ENCODE data around the gene HMCN2.
"Not testable (repeated sequence)": the region's sequence is repeated elsewhere in the genome, so short reads cannot be mapped to it uniquely, and the experiment has no call there.

Gene HMCN2

DNA sequence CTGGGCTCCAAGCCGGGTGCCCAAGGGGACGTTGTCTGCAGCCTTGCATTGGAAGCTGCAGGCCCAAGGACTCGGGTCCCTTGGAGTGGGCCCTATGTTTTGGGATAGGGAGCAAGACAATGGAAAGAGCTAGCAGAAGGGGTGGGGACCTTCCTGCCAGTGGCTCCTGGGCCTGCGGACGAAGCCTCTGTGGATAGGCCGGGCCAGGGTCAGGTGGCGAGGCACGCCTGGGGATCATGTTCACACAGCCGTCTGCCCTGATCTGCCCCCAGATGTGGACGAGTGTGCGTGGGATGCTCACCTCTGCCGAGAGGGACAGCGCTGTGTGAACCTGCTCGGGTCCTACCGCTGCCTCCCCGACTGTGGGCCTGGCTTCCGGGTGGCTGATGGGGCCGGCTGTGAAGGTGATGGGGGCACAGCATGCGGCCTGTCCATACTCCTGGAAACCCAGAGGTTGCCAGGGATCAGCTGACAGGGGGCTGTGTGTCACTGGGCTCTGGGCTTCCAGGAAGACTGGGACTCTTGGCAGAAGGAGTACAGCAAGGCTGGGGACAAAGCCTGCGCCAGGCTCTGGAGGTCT lies 162.6 kb downstream of the HMCN2 start:
- no peak for DNase-seq (ENCODE audit: low read depth in 2 of 2, low spot score in 1 of 2)

GRCh38 chr9:130429381-130429780 lies 163.8 kb downstream of the HMCN2 start:
- no peak for DNase-seq (ENCODE audit: low read depth in 2 of 2, low spot score in 1 of 2)

DNA sequence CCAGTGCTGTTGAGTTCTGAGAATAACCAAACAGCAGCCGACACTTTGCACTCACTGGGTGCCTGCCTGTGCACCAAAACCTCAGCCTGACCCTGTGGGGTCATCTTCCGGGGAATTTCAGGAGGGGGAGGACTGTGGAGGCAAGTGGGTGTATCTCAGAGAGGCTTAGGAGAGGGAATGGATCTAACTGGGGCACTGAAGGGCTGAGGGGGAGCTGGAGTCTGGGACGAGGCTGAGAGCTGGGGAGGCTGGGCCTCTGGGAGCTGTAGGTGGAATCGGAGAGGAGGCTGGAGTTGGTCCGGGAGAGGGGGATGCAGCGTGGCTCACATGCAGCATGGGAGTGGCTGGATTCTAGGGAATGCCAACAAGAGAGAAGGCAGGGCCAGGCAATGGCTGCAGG lies 164.3 kb downstream of the HMCN2 start:
- DNase-seq (ENCODE audit: low read depth in 2 of 2, low spot score in 1 of 2), result no peak

GRCh38 chr9:130430232-130430631 lies 164.7 kb downstream of the HMCN2 start:
- DNase-seq (ENCODE audit: low read depth in 2 of 2, low spot score in 1 of 2), result no peak

DNA sequence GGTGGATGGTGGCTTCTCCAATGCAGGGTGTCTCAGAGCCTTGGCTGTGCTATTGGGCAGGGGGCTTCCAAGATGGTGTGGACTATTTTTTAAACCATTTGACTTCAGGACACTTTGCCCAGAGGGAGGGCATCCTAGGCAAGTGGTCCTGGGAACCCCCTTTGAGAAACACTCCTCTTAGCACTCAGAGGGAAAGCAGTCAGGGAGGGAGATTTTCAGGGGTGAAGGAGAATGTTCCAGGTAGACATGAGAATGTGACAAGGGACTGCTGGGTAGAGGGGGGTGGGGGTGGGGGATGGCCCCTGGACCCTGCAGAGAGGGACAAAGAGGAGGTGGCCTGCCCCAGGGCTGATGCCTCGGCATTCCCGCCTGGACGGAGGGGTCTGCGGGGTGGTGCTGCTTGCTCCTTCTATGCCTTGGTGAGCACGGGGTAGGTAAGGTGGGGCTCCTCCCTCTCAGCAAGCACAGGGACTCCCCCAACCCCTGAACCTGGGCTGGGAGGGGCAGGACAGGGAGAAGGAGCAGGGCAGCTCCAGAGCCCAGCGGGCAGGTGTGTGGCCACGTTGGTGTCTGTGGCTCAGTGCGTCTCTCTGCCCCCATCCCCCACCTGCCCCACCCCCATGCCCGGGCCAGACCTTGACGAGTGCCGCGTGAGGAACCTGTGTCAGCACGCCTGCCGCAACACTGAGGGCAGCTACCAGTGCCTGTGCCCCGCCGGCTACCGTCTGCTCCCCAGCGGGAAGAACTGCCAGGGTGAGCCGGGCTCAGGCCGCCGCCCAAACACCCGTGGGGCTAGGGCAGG lies 165.4 kb downstream of the HMCN2 start:
- no peak for DNase-seq (ENCODE audit: low read depth in 2 of 2, low spot score in 1 of 2)

DNA sequence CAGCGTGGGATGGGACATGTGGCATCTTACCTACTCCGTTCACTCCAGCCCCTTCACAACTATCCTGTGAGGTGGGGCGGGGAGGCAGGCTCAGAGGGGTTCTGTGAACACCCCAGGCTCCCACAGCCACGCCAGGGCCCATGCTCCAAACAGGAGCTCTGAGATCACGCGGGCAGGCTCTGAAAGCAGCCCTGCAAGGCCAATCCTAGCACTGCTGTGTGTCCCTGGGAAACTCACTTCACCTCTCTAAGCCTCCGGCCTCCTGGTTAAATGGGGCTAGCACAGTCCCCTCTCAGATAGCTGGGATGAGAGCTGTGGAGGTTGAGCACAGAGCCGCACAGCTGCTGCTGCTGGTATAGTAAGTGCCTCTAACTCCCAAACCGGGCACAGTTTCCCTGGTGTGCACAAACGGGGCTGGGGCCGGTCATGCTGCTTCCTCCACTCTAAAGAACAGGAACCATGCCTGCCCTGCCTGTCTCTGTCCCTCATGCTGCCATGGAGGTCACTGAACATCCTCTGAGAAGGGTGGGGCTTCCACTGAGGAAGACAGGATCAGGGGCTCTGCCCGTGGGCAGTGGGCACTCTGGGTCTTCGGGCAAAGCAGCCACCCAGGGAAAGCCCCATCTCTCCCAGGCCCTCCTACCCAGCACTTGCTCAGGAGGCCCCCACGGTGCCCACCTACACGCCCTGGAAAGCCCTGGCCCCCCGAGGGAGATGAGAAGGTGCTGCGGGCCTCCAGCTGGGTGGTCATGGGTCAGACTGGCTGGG lies 166.2 kb downstream of the HMCN2 start:
- DNase-seq (ENCODE audit: low read depth in 2 of 2, low spot score in 1 of 2), result no peak

DNA sequence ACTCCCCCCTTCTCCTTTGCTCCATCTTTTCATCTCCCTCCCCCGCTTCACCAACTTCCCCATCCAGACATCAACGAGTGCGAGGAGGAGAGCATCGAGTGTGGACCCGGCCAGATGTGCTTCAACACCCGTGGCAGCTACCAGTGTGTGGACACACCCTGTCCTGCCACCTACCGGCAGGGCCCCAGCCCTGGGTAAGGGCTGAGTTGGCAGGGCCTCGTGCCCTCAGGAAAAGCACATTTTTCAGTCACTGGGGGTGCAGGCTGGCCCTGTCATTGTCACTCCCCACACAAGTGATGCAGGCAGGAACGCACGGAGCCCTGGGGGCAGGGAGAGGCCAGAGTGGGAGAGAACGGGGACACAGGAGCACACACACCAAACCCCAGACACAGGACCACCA lies 166.8 kb downstream of the HMCN2 start:
- DNase-seq (ENCODE audit: low read depth in 2 of 2, low spot score in 1 of 2), result no peak

GRCh38 chr9:130432796-130433167 lies 167.2 kb downstream of the HMCN2 start:
- no peak for DNase-seq (ENCODE audit: low read depth in 2 of 2, low spot score in 1 of 2)

DNA sequence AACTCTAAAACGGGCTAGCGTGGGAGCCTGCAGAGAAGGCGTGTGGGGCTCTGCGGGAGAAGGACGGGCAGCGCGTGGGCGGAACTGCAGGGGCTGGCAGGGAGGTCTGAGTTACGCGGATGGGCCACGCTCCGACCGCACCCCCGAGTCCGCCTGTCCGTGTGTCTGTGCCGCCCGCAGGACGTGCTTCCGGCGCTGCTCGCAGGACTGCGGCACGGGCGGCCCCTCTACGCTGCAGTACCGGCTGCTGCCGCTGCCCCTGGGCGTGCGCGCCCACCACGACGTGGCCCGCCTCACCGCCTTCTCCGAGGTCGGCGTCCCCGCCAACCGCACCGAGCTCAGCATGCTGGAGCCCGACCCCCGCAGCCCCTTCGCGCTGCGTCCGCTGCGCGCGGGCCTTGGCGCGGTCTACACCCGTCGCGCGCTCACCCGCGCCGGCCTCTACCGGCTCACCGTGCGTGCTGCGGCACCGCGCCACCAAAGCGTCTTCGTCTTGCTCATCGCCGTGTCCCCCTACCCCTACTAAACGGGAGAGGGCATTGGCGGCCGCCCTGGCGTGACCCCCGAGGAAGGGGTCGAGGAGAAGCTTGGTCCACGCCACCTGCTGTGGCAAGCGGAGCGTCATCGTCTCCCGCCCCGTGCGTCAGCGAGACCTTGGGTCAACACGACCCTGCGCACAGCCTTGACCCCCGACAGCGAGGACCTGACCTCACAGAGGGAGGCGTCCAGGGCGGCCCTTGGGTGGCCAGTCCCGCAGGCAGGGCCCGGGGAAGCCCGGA lies 167.8 kb downstream of the HMCN2 start:
- DNase-seq (ENCODE audit: low read depth in 2 of 2, low spot score in 1 of 2), result no peak

DNA sequence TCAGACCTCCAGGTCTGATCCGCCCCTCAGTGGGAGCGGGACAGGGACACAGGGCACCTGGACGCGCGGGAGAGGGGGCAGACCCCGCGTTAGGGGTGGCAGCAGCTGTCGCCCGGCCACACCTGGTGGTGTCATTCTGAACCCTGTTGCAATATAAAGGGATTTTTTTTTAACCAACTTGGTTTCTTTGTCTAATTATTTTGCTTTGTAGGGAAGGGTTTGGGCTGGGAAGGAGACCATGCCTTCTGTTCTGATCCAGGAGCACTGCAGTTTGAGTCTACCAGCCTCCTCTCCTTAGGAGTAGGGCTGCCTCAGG lies 168.3 kb downstream of the HMCN2 start:
- DNase-seq (ENCODE audit: low read depth in 2 of 2, low spot score in 1 of 2), result no peak

GRCh38 chr9:130434656-130435055 lies 169.1 kb downstream of the HMCN2 start:
- not testable (repeated sequence) for DNase-seq (ENCODE audit: low read depth in 2 of 2, low spot score in 1 of 2)

GRCh38 chr9:130437011-130437789 lies 171.6 kb downstream of the HMCN2 start:
- no peak for DNase-seq (ENCODE audit: low read depth in 2 of 2, low spot score in 1 of 2)

GRCh38 chr9:130438382-130438981 lies 172.9 kb downstream of the HMCN2 start:
- DNase-seq (ENCODE audit: low read depth in 2 of 2, low spot score in 1 of 2), result no peak

- no peak for DNase-seq (ENCODE audit: low read depth in 2 of 2, low spot score in 1 of 2)
Observed at GRCh38 chr9:130441031-130441430, 175.5 kb downstream of the HMCN2 start.

- DNase-seq (ENCODE audit: low read depth in 2 of 2, low spot score in 1 of 2), result no peak
Observed at GRCh38 chr9:130442746-130443455, 177.3 kb downstream of the HMCN2 start.

DNA sequence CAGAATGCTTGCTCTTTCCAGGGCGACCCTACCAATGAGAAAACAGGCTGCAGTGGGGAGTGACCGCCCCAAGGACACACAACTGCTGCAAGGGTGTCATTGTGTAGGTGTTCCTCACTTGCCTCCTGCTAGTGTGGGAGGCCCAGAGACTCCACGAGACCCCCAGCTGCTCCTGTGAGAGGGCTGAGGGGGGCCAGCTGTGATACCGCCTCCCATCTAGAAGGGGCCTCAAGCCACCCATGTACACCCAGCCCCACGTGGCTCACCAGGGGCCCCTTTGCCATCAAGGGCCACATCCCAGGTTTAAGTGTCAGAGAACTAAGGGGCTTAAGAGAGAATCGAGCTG lies 177.9 kb downstream of the HMCN2 start:
- DNase-seq (ENCODE audit: low read depth in 2 of 2, low spot score in 1 of 2), result no peak

DNA sequence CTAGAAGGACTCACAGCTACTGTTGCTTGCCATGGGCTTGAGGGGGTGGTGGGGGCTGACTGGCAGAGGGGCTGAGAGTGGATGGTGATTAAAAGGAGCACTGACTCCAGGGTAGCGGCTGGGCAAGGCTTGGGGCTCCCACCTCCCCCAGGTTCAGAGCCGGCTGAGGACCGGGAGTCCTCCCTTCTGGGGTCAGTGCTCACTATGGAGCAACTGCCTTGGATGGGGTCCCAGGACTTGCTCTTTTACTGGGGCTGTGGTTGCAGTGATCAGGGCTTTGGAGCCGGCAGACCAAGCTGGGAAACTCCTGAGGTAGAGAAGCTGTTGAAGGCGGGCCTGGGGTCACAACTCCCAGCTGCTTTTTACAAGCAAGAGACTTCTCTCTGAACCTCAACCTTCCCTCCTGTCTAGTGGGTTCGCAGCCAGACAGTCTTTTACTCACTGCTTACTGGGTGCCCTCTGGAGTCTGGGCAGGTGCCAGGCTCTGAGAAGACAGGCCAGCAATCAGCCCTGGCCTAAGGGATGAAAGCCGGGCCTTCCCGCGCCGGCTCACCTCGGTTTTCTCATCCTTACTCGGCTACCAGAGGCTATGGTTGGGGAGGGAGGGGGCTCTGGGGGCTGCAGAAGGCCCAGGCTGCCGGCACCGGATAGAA lies 178.4 kb downstream of the HMCN2 start:
- no peak for DNase-seq (ENCODE audit: low read depth in 2 of 2, low spot score in 1 of 2)

DNA sequence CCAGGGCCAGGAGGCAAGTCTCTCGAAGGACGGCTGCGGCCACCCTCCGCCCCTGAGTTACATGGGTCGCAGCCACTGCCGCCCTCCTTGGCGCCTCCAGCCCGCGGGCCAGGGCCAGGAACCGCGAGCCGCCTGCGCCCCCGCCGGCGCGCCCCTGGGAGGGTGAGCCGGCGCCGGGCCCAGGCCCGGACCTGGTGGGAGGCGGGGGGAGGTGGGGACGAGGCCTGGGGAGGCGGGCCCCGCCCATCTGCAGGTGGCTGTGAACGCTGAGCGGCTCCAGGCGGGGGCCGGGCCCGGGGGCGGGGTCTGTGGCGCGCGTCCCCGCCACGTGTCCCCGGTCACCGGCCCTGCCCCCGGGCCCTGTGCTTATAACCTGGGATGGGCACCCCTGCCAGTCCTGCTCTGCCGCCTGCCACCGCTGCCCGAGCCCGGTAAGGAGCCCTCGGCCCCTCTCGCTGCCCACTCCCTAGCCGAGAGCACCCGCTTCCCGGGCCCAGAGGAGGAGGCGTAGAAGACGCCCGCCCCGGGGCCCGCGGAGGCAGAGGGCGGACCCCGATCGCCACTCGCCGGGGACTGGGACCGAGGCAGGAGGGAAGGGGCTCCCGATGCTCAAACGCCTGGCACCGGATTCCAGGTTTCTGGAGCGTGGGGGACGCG lies 179.1 kb downstream of the HMCN2 start, which contains the start of gene ASS1:
Gene ASS1, plus strand, starts transcription at position 397 of the 657 bp plus-strand sequence. CDS start 7,268 bp downstream, outside the sequence.
- DNase-seq (ENCODE audit: low read depth in 2 of 2, low spot score in 1 of 2), result no peak

Data from stimulated activated CD8-positive, alpha-beta memory T cell treated with anti-CD3 and anti-CD28 coated beads, Interleukin-4, amount 100 ng/mL, for 1 hour (primary cell).